GM12872 (cell line): ENCODE measurements around the gene N4BP2L2.

ENCODE experiments used
- TF ChIP-seq, protein P1 (sequence below): IDR thresholded peaks from 3 replicates; pipeline ENCODE4 v1.5.1; 2011; ENCODE audit warnings: low read depth, mild to moderate bottlenecking, low read length, moderate library complexity; ENCODE audit not compliant: insufficient read depth

Gene N4BP2L2

DNA sequence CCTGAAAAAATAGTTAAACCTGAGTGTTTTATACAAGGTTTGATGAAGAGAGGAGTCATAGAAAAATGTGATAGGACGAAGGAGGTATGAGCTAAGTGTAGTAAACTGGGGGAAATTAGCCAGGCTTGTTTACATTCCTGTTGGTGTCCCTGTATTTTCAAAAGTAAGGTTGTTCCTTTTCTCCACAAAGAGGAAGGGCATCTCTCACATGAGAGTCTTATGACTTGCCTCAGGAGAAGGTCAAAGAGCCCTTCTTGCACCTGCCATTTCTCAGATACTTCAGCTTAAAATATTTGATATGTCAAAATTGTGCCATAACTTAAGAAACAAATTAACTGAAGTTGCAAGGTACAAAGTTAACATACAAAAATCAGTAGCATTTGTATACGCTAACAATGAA lies 3.6 kb upstream of the N4BP2L2 start:
- TF ChIP-seq, protein P1, sequence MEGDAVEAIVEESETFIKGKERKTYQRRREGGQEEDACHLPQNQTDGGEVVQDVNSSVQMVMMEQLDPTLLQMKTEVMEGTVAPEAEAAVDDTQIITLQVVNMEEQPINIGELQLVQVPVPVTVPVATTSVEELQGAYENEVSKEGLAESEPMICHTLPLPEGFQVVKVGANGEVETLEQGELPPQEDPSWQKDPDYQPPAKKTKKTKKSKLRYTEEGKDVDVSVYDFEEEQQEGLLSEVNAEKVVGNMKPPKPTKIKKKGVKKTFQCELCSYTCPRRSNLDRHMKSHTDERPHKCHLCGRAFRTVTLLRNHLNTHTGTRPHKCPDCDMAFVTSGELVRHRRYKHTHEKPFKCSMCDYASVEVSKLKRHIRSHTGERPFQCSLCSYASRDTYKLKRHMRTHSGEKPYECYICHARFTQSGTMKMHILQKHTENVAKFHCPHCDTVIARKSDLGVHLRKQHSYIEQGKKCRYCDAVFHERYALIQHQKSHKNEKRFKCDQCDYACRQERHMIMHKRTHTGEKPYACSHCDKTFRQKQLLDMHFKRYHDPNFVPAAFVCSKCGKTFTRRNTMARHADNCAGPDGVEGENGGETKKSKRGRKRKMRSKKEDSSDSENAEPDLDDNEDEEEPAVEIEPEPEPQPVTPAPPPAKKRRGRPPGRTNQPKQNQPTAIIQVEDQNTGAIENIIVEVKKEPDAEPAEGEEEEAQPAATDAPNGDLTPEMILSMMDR = no peak

DNA sequence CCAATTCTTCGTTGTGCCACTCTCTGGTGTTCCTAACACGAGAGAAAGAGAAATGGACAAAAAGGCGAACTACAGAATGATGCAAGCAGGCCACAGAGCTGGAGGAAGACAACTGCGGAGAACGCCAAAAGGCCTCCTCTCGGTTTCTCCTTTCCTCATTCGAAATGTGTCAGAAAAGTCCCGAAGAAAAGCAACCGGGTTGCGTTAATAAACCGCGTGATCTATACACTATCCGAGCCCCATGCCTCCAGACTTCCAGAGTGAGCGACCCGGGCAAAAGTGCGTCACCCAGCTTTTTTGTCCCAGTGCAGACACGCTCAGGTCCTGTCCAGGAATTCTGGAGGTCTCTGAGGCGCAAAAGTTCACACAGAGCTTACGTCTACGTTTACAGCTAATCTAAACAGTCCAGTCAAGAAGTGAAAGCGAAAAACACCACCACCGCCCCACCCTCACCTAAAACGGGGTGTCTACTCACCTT lies 413 bp downstream of the N4BP2L2 start:
- TF ChIP-seq, protein P1 = no peak

DNA sequence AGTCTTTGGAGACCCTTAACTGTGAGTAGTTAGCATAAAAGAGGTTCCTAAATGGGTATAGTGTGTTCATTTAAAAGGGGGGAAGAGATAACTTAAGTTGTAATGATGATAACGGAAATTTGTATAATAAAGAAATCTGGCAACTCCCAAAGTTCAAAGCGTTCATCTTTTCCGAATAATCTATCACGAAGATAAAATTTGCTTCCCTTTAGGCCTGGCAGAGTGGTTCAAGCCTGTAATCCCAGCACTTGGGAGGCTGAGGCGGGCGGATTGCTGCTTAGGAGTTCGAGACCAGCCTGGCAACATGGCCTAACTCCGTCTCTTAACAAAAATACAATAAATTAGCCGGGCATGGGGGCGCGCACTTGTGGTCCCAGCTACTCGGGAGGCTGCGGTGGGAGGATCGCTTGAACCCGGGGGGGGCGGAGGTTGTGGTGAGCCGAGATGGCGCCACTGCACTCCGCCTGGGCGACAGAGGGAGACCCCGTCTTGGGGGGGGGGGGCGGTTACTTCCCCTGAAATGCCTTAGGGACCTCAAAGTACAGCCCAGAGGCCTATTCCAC lies 934 bp downstream of the N4BP2L2 start:
- TF ChIP-seq, protein P1 = no peak

DNA sequence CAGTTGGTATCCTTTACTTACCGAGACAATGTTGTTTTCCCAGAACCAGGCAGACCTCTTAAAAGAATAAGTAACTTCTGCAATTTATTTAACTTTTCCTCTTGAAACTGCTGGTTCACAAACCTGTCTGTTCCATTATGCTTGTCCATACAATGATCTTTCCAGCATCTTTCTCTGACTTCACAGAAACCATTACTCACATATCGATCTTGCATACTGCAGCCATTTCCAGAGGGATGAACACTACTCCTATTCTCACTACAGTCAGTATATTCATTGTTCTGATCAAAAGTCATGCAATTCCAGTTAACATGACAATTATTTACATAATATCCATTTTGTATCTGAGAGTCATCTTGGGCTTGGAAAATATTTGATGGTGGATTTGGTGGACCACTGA lies 2.8 kb downstream of the N4BP2L2 start:
- TF ChIP-seq, protein P1 = no peak

DNA sequence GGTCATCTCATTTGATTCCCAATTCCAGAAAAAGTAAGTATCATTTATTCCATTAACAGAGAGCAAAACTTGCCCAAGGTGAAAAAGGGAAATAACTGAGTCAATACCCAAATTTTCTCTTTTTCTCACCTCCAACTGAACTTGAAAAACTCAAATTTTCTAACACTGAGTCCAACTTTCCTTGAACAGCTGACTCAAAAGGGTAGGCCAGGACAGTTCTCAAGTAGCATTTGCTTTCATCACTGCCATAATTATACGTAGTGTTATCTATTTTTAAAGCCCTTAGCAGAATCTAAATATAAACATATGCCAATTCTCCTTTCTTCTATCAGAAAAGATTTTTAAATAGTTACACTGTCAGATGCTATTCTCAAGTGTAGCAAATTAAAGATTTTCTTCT lies 3.5 kb downstream of the N4BP2L2 start:
- TF ChIP-seq, protein P1 = no peak

DNA sequence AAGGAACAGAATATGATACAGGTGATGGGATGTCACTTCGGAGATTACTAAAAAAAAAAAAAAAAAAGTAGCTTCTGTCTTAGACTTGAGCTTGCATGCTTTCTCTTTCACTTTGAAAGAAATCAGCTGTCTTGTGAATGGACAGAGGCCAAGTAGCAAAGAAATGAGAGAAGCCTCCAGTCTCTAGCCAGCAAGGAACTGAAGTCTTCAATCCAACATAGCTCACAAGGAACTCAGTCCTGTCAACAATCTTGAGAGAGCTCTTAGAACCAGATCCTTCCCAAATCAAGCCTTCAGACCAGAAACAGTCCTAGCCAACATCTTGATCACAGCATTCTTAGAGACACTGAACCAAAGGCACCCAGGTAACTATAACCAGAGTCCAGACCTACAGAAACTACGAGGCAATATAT lies 7.7 kb downstream of the N4BP2L2 start:
- TF ChIP-seq, protein P1 = no peak

DNA sequence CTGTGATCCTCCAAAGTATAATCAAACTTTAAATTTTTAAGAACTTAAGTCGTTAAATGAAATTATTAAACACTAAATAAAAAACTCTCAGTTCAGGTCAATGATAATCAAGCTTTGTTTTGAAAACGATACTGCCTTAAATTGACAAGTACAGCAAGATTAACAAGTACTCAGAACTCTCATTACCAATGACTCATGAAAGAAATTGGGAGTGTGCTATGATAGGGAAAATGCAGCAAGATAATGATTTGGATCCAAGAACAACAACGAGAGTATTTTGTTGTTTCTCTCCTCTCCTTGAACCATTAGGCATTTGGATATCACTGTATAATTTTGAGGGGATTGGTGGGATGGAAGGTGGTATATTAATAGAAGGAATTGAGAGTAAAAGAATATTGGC lies 10.2 kb downstream of the N4BP2L2 start:
- TF ChIP-seq, protein P1 = no peak

DNA sequence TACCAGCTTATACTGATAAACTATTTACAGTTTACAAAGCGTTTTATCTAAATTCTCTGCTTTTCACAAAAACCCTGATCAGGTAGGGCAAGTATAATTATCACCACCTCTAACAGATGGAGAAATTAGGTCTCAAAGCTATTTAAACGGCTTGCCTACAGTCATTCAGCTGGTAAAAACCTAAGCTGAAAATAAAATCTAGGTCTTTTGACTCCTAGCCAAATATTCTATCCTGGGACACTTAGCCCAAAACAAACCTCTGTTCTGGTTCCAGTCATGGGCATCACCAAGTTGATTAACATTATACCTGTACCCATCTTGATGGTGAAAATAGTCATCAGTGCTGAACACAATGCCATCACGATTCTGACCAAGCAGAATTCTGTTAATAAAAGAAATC lies 11.4 kb downstream of the N4BP2L2 start:
- TF ChIP-seq, protein P1 = no peak
